Effector CD8-positive, alpha-beta T cell (primary cell): ENCODE results near the gene MORN1.
"Not testable (repeated sequence)": the region's sequence is repeated elsewhere in the genome, so short reads cannot be mapped to it uniquely, and the experiment has no call there.

Experiments
- DNase-seq: peaks from one replicate; lab custom pipeline; 2025; lab: John Stamatoyannopoulos, UW

Gene MORN1

DNA sequence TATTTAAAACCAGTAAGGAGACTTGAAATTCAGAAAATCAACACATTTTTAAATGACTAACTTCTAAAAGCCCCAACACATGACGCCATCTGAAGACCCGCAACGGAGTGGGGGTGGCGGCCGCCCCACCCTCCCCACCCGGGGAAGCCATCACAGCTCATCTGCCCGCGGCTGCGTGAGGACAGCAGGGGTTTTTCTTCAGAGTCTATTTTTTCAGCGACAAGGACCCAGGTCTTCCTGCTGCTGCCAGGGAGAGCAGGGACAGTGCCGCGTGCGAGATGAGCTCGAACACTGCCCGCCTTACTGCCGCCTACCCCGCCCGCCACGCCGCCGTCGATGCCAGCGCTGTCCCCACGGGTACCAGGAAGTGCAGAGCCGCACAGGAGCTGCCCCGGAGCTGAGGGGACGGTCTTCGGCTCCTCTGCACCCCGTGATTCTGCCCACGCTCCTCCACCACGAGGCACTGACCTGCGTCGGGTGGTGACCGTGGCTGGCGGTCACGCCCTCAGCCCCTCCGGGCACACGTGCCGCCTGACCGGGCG is 84.2 kb downstream of the MORN1 start:
- no peak for DNase-seq

DNA sequence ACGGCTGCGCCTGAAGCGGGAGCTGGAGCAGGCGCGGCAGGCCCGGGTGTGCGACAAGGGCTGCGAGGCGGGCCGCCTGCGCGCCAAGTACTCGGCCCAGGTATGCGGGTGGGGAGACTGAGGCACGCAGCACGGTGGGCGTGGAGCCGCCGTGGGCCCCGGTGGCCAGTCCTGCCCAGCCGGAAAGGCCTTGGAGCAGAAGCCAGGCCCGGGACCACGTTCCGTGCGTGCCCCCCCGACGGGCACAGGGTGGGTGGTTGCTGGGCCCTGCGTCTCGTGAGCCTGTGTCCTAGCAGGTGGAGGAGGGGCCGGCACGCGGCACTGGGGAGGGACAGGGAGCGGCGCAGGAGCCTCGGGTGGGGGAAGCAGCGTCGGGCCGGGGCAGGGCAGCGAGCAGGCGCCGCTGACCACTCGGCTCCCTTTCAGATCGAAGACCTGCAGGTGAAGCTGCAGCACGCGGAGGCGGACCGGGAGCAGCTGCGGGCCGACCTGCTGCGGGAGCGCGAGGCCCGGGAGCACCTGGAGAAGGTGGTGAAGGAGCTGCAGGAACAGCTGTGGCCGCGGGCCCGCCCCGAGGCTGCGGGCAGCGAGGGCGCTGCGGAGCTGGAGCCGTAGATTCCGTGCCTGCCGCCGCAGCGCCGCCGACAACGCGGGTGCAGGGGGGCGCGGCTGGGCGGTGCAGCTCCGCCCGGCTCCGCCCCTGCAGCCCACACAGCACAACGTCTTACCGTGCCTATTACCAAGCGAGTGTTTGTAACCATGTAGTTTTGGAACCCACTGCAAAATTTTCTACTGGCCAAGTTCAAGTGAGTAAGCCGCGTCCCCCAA is 85.0 kb downstream of the MORN1 start:
- no peak for DNase-seq

DNA sequence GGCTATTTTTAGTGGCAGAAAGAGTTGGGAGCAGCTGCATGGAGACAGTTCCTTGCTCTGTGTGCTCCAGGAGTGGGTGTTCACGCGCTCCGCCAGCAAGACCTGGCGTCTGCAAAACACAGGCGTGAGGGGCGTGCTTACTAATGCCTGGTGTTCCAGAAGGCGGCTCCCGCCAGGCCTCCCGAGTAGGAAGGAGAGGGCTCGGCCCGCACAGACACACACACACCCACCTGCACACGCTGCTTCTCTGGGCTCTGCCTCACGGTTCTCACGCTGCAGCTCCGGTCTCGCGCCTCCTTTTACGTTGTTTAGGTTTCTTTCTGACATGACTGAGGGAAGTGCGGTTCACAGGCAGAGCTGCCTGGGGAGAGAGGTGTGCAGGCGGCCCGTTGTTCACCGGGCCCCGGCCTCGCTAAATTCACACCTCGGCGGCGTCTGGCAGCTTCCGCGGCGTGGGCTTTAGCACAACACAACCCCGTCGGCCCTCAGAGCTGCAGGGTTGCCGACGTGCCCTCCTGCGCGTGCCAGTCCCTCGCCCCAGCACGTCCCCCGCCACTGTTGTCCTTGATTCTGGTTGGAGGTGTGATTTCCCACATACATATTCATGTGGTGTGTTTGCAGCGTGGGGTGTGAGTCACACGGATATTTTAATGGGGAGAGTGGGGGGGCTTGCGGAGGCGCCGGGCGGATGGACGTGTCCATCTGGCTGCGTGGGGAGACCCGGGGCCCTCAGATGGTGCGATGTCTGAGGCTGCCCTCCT is 86.3 kb downstream of the MORN1 start:
- no peak for DNase-seq

DNA sequence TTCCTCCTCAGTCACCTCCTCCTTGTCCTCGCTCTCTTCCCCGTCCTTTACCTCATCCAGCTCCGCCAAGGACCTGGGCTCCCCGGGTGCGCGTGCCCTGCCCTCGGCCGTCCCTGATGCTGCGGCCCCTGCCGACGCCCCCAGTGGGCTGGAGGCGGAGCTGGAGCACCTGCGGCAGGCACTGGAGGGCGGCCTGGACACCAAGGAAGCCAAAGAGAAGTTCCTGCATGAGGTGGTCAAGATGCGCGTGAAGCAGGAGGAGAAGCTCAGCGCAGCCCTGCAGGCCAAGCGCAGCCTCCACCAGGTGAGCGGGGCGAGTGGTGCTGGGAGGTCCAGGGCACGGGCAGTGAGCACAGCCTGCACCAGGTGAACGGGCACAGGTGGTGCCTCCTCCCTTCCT is 87.1 kb downstream of the MORN1 start:
- no peak for DNase-seq

DNA sequence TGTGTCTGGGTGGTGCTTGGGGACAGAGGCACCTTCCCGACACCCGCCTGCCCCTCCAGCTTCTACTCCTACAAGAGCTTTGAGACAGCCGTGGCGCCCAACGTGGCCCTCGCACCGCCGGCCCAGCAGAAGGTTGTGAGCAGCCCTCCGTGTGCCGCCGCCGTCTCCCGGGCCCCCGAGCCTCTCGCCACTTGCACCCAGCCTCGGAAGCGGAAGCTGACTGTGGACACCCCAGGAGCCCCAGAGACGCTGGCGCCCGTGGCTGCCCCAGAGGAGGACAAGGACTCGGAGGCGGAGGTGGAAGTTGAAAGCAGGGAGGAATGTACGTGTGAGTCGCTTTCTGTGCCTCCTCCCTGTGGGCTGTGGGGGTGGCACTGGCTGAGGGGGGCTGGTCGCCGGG is 87.6 kb downstream of the MORN1 start:
- no peak for DNase-seq

DNA sequence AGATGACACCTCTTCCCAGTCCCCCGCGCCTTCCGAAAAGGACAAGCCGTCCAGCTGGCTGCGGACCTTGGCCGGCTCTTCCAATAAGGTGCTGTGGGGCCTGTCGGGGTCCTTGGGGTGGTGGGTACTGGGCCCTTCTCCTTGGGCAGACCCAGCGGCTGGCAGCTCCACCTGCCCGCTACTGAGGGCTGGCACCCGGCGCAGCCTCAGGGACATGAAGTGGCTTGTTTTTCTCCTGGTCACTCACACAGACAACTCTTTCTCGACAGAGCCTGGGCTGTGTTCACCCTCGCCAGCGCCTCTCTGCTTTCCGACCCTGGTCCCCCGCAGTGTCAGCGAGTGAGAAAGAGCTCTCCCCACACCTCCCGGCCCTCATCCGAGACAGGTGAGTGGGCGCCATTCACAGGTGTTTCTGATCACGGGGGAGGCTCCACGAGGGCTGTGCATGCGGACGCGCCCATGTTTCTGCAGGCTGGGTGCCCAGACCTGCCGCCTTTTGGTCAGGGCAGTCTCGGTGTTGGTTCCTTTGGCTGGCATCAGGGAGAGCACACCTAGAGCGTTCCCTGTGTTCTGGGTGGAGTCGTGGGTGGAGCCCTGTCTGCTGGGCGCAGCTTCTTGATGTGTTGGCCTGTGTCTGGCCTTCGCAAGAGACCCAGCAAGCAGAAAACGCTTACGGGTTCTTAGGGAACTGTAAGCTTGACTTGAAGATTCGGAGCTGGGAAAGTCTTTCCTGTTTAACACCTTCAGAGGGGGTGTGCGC is 88.2 kb downstream of the MORN1 start:
- DNase-seq, result no peak

DNA sequence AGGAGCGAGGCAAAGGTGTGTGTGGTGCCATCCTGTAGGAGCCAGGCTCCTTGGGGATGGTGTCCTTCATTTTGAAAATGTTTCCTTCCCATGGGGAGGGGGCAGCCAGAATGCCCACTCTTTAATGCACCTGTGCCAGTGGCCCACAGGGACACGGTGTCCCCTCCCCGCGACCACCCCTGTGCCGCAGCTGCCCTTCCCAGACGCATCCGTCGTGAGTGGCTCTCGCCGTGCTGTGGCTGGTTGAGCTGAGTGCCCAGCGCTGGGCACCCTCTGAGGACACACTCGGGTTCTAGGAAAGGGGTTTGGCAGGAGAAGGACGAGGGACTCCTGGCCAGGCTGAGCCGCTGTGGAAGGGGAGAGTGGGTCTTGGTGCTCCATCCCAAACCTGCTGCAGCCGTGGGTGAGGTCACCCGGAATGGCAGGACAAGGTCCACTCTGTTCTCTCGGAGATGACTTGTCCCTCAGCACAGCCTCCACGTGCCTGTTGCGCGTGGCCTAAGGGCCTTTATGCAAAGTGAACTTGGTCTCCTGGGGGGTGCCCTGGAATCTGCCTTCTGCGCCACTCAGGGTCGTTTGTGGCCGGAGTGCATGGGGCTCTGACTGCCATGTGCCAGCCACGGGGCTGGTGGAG is 88.9 kb downstream of the MORN1 start:
- no peak for DNase-seq

DNA sequence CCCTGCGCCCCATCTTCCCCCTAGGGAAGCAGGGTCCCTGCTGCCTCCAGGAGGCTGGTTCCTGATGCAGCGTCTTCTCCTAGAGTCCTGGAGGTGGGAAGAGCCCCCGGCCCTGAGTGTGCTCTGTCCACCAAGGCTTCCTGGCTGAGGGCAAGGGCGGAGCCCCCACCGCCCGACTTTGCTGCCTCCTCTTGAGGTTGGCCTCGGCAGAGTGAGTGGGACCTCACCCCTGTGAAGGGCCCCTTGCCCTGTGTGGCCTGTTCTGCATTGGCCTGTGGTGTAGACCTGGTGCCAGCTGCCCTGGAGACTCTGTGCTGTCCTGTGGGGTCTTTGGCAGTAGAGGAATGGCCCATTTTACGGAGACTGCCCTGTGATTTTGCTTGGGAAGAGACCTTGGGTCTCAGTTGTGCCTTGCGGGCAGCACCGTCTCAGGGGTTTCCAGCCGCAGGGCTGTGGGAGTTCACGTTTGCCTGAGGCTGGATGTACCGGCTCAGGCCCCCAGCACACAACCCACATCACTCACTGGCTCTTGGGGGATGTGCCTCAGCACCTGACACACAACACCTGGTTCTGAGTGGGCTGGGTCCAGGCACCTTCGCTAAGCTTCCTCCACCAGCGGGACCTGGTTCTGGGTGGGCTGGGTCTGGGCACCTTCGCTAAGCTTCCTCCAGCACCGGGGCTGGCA is 89.6 kb downstream of the MORN1 start:
- peak; percentile 24 for DNase-seq

DNA sequence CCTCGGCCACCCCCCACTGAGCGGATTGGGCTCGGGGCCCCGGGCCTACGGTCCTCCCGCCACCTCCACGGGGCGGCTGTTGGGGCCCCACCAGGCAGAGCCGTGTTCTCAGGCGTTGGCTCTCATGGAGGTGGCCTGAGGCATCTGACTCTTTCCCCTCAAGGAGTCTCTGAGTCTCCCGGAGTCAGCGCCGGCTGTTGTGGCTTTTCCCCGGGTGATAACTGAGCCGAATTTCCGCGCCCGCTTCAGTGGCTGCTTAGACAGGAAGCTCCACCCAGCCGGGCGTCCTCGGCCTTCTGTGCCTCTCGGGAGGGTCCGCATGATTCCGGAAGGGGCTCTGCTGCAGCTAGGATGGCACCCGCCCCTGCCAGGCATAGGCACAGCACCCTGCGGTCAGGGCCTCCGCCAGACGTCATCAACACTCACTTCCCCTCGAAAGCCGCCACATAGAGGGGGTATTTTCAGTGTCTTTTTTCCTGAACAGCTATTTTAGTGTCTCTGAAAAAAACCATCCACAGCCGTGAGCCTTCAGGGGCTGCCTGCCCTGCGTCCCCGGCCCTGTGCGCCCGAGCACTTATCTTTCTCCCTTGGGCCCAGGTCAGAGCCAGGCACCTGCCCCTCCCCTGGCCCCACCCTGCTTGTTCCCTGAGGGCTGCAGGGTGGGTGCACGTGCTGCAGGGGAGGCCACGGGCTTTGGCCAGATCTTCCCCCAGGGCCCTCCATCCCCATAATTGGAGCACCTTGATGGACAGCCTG is 90.3 kb downstream of the MORN1 start:
- peak; percentile 85 for DNase-seq

DNA sequence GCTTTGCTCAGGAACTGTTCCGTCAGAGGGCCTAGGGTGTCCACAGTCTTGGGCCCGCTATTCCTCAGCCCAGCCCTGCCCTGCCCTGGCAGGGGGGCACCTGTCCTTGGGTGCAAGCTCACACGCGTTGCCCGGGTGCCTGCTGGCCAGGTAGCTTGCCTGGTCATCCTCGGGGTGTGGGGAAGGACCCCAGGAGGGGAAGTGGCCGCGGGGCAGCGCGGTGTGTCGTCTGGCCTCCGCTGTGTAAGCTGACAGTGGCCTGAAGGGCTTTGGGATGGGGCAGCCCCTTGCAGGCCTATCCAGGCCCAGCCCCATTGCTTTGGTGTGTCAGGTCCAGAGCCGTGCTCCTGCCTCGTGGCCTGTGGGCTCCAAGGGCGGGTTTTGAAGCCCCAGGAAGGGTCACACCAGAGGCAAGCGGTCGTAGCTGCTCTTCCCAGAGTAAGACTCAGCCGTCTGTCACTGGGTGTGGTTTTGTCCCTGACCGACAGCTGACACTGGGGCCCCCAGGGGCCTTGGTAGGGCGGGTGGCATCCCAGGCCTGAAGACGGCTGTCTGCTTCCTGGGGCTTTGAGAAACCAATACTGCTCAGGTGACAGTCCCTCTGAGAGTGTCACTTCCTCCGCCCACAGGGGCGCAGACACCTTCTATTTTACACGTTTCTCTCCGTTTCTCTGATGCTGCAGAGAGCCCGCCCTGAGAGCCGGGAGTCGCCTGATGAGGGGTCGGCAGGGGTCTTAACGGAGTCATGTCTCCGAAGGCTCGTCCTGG is 91.2 kb downstream of the MORN1 start:
- peak; percentile 54 for DNase-seq

DNA sequence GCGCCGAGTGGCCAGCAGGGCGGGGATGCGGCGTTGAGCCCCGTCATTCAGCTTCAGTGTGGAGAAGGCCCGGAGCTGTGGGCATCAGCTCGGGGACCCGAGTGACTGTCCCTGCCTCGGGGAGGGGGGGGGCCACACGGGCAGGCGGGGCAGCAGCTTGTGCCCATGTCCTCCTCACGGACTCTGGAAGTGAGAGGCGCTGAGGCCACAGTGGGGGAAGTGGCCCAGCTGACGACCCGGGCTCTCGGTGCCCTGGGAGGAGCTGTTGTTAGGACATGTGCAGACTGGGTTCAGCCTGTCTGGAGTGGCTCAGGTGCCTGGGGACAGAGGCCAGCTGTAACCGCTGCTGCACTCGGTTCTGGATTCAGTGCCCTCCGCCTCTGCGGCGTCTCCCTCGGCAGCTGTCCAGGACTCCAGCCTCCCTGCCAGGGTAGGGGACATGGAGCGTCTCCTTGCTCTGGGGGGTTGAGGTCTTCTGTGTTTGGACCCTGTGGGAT is 92.2 kb downstream of the MORN1 start:
- DNase-seq, result no peak

DNA sequence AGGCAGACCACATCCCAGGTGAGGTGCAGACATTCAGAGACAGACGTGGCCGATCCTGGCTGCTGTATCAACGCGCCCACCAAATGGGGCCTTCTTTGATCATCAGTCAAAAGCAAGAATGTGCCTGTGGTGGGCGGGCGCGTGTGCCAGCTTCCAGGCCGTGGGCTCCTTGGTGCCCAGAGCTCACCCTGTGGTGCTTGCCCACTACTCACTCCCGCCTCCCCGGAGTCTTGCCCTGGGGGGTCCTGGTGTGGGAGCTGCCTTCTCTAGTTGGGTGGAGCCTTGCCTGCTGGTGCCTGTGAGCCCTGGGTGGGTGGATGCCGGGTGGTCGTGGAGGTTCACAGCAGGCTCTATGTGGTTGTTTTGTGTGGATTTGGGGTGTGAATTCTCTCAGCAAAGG is 92.7 kb downstream of the MORN1 start:
- DNase-seq, result no peak

DNA sequence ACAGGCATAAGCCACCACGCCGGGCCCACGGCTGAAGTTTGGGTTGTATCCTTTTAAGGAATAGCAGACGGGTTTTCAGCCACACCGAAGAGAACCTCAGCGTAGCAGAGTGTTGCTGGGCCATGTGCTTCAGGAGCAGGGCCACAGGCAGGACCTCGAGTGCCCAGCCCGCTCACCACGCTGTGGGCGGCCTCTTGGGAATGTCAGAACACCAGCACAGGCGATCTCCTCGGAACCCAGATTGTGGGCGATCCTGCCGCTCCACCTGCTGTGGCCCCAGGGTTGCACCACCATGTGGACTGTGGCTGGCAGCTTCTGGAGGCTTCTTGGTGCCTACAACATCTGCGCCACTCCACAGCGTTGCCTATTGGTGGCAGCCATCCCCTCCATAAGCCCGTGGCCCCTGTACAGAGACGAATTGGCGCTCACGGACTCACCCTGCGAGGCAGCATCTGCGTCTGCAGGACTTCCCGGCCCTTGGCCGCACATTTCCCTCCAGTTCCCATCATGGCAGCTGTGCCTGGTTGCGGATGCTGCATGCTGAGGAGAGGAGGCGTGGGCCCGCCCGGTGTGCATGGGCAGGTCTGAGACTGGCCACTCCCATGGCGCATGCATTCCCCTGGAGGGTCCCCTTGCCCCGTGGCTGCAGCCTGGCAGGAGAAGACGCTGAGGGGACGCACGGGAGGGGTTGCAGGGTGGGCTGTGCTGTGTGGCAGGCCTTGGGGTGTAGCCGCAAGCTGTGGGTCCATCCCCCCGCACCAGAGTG is 93.9 kb downstream of the MORN1 start:
- no peak for DNase-seq

DNA sequence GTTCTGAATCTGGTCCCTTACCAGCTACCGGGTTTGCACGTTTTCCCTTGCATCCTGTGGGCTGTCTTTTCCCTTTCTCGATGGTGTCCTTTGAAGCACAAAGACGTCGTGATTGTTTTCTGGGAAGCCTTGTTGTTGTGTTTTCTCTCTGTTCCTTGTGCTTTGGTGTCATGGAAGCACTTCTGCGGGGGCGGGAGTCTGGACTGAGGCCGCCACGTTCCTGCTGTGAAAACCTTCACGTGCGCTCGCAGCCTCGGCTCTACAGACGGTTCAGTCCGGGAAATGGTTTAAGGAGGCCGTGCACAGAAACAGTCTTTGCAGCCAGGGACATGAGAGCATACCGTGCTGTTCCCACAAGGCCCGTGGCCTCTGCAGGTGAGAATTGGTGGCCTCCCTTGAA is 94.7 kb downstream of the MORN1 start:
- DNase-seq, result no peak

DNA sequence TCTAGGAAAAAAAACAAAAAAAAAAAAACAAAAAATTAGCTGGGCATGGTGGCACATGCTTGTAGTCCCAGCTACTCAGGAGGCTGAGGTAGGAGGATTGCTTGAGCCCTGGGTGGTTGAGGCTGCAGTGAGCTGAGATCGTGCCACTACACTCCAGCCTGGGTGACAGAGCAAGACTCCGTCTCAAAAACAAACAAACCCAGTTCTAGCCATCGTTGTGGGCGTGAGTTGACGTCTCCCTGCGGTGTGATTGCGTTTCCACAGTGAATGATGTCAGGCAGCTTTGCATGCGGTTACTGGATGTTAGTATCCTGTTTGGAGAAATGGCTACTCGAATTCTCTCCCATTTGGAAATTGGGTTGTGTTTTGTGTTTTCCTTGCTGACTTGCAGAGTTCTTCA is 95.1 kb downstream of the MORN1 start:
- DNase-seq, result not testable (repeated sequence)

DNA sequence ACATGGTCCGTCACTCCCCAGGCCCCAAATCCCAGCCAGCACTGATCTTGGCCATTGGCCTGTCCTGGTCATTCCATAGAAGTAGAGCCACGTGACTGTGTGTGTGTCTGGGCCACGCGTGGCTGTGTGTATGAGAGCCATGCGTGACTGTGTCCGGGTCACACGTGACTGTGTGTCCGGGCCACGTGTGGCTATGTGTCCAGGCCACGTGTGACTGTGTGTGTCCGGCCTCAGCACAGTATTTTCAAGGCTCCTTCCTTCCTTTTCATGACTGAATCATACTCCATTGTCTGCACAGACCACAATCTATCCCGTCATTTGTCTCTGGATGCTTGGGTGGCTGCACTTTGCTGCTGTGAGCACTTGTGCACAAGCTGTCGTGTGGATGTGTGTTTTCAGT is 95.8 kb downstream of the MORN1 start:
- no peak for DNase-seq

DNA sequence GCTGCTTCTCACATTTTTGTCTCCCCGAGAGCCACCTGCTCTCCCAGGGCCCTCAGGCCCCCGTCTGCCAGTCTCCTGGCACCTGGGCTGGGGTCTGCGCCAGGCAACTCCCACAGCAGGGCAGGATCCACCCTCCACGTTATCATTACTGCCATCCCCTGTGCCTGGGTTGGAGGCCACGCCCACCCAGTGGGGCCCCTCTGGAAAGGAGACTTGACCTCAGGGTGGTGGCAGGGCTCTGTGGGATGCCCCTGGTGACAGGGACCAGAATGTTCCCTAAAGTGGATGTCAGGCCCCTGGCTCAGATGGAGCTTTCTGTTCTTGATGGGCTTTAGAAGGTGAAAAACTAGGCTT is 96.7 kb downstream of the MORN1 start:
- DNase-seq, result no peak

DNA sequence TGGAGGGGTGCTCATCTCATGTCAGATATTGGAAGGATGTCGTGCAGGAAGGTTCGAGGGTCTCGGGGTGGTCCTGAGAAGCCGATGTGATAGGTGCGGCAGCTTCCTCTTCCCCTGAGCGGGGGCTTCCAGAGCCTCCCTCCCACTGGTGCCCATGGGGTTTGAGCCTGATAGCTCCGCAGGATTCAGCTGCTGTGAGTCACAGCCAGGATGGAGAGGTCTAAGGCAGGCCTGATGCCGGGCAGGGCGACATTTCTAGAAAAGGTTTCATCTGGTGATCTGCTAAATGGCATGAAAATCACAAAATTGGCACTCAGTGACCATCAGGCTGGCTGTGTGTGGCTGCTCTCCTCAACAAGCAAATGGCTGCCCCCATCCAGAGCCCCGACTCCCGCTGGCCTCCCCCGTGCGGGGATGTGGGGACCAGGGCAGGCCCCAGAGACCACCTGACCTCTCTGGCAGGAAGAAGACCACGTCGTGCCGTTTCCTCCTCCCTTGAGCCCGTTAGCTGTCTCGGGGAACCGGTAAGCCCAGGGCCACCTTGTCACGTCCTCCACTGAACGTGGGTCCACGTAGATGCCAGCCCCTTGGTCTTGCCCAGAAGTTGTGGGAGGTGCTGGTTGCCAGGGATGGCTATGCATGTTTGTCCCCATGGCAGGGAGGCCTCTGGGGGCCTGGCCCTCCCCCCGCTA is 97.2 kb downstream of the MORN1 start:
- no peak for DNase-seq
